HEK293T (cell line): ENCODE measurements around the gene STARD13.

Experiments used
- HDGF ChIP-seq: fragments of 450-650 bp; IDR thresholded peaks from 2 replicates; pipeline ENCODE4 v1.6.1; 2017; ENCODE audit warnings: antibody characterized with exemption, borderline replicate concordance
- SP1 ChIP-seq: fragments of 450-650 bp; IDR thresholded peaks from 2 replicates; pipeline ENCODE4 v1.6.1; 2017
- SUZ12 ChIP-seq: fragments of 450-650 bp; IDR thresholded peaks from 2 replicates; pipeline ENCODE4 v1.6.1; 2016; ENCODE audit warnings: mild to moderate bottlenecking

DNA sequence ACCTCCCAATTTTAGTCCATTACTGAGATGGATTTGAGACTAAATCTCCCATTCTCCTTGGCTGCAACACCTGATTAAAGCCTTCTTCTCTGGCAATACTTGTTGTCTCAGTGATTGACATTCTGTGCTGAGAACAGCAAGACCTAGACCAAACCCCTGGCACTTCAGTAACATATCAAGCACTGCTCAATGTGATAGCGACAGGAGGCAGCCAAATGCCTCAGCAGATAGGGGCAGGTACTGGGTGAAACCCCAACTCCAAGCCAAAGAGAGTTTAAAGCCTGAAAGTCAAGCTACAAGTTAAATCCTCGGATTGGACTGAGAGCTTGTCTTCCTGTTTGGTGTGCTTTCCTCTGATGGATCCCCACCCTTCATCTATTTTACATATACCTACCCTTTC lies 52.7 kb downstream of the STARD13 start:
- TF ChIP-seq SUZ12 = no peak
- TF ChIP-seq SP1 = no peak
- no peak for TF ChIP-seq HDGF
